NCI-H1048 (cell line): Measurements from ENCODE around the gene TUBGCP4.
"Not testable (repeated sequence)": the region's sequence is repeated elsewhere in the genome, so short reads cannot be mapped to it uniquely, and the experiment has no call there.

ENCODE experiments used
- DNase-seq: peaks from one replicate; lab custom pipeline; 2025; lab: John Stamatoyannopoulos, UW

Gene TUBGCP4, protein sequence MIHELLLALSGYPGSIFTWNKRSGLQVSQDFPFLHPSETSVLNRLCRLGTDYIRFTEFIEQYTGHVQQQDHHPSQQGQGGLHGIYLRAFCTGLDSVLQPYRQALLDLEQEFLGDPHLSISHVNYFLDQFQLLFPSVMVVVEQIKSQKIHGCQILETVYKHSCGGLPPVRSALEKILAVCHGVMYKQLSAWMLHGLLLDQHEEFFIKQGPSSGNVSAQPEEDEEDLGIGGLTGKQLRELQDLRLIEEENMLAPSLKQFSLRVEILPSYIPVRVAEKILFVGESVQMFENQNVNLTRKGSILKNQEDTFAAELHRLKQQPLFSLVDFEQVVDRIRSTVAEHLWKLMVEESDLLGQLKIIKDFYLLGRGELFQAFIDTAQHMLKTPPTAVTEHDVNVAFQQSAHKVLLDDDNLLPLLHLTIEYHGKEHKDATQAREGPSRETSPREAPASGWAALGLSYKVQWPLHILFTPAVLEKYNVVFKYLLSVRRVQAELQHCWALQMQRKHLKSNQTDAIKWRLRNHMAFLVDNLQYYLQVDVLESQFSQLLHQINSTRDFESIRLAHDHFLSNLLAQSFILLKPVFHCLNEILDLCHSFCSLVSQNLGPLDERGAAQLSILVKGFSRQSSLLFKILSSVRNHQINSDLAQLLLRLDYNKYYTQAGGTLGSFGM

DNA sequence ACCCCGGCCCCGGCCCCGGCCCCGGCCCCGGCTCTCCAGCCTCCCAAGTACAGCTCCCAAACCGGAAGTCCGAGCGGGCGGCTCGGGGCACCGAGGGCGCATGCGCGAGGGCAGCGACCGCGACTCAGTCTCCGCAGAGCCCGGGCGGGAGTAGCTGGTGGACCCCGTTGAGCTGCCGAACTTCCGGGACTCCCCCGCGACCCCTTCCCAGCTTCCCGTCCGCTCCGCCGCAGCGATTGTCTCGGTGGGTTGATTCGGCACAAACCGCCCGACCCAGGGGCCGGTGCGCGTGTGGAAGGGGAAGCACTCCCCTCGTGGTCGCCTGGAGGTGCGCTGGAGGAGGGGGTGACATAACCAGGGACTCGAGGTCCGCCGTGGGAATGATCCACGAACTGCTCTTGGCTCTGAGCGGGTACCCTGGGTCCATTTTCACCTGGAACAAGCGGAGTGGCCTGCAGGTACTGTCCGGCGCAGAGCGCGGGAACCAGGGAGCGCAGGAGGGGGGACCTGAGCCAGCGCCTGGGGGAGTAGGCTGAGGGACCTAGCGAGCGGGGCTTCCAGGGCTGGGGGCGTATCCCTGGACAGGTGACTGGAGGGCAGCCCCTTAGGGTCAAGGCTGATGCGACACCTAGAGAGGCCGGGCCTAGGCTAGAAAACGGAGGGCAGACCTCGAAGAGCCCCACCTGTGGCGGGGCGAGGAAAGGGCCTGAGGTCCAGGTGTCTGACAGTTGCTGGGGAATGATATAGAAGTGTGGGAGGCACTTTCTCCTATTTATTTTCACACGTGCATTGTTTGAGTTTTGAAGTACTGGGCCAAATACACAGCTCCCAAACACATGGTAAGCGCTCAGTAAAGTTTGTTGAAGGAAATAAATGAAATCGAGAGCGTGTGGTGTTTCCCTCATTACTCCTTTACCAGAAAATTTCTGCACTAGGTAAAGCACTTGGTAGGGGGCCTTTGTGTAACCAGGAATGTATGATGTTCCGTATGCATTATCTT is at the start of gene TUBGCP4, which contains the start of gene ZSCAN29:
Gene TUBGCP4, plus strand, starts transcription at position 127 of the 1,000 bp plus-strand sequence. Its CDS starts 254 bp downstream, at position 381.
Gene ZSCAN29, minus strand, starts transcription at position 69 of the 1,000 bp plus-strand sequence. CDS start 1,130 bp downstream, outside the sequence.
- DNase-seq = peak; percentile 71

DNA sequence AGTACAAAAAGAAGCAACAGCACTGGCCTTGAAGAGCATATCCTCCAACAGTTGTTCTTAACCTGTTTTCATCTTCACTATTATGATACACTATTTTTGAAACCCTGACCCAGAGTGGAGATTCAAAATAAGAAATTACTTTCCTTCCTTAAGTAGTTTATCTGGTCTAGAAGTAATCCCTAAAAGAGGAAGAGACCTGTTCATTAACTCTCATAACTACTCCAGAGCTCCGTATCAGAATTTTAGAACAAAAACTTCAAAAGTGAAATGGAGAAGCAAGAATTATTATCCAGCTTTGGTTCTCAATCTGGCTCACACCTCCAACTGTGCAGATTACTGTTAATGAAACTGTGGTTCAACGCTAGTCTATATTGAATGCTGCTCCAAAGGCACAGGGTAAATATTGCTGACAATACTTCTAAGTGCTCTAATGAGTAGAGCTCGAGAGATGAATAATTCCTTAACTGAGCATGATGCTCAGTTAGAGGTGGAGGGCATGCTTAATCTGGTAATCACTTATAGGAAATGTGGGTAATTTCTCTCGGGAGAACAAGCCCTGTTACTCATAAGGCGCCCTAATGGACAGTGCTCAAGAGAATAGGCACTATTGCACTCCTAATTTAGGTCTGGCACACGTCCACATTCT is 45.7 kb upstream of the TUBGCP4 start:
- no peak for DNase-seq

DNA sequence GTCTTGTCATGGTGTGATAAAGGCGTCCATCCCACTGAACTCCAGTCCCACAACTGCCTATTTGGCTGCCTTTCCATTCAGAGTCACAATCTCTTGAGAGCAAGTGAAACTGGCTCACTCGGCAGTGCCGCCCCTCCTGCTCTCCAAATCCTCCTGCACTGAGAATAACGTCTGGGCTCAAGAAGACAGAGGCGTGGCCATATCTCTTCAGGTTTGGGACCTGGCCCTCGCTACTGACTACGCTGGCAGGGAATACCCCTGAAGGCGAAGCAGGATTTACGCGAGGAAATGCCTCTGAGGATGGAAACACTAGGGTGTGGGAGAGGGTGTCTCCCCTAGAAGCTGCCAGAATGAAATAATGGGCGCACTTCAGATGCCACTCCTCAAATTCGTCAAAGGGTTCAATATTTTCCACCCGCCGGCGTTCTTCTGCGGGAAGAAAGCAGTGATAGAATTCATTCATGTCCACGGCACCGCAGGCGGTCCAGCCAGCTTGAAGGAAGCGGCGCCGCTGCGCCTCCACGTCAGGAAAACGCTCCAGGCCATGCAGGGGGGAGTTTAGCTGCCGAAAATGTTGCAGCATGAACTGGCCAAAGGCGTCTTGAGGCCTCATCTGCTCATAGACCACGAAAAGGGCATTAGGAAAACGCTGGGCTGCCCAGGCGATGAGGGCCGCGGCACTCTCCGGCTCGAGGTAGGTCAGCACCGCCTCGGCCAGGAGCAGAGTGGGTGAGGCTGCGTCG is 41.5 kb upstream of the TUBGCP4 start:
- no peak for DNase-seq

DNA sequence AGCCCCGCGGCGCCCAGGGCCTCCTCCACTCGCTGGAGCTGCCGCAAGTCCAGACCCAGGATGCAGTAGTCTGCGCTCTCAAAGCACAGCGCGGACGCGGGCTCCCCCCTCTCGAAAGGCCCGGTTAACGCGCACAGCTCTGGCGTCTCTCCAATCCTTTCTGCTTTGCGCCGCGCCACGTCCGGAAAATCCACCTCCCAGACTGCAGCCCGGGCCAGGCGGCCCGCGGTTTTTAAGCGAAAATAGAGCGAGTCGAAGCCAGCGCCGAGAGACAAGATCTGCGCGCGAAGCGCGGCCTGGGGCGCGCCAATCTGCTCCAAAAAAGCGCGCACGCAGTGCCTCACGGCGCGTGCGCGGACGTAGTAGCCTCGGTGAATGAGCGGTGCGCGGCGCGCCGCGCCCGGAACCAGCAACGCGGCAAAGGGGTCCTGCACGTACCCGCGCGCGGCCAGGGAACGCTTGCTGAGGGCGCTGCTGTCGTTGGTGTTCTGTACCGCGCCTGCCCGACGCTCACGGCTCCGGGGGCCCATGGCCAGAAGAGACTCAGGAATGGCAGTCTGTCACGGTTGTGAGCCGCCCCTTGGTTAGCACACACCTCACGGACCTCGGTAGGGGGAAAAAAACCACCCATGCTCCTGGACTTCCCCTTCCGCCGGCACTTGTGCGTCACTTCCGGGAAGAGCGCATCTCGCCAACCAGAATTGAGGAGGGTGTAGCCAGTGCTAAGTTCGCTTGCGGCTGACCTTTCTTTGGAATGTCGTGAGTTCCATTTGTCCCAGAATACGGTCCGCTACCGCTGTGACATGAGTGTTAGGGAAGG is 40.7 kb upstream of the TUBGCP4 start, which contains the start of gene LCMT2:
Gene LCMT2, minus strand, starts transcription at position 614 of the 820 bp plus-strand sequence. Its CDS starts 84 bp downstream, at position 530.
- DNase-seq = peak; percentile 62

DNA sequence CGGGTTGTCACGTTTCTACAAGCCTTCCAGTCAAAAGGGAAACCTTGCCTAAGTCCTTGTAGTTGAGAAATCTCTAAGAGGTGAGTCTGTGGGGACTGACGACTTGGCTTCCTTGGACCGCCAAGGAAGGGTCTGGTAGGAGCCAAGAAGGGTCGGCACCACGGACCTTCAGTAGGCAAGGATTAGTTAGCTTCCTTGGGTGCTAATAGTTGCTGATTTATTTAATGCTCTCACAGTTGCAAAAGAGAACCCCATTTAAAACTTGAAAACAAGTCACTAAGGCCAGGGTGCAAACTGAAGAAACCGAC is 40.2 kb upstream of the TUBGCP4 start:
- no peak for DNase-seq

DNA sequence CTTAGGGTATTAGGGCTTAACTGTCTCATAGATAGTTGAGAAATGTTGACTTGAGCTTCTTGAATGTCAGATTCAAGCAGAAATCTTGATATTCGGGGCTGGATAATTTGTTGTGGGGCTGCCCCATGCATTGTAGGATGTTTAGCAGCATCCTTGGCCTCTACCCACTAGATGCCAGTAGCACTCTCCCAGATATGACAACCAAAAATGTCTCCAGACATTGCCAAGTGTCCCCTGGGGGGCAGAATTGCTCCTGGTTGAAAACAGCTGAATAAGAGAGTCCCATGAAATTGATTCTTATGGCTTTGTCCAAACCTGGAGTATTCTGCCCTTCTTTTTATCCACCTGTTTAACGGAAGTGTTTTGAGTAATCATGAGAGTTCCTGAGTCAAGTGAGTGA is 24.6 kb upstream of the TUBGCP4 start:
- no peak for DNase-seq

DNA sequence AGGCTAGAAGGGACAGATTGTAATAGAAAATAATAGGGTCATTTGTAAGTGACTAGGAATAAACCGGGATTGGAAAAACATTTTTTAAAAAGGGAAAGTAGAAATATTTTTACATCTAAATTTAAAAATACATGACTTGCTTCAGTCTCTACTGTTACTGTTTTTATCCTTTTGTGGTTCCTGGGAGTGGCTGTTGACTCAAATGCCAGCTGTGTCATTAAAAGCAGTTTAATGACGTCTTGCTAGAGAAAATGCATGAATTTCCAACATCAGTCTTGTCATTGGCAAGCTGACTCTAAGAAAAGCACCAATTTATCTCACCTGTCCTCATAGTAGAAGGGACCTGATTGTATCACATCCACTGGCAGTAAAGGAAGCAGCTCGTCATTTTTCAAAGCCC is 23.8 kb upstream of the TUBGCP4 start:
- no peak for DNase-seq

DNA sequence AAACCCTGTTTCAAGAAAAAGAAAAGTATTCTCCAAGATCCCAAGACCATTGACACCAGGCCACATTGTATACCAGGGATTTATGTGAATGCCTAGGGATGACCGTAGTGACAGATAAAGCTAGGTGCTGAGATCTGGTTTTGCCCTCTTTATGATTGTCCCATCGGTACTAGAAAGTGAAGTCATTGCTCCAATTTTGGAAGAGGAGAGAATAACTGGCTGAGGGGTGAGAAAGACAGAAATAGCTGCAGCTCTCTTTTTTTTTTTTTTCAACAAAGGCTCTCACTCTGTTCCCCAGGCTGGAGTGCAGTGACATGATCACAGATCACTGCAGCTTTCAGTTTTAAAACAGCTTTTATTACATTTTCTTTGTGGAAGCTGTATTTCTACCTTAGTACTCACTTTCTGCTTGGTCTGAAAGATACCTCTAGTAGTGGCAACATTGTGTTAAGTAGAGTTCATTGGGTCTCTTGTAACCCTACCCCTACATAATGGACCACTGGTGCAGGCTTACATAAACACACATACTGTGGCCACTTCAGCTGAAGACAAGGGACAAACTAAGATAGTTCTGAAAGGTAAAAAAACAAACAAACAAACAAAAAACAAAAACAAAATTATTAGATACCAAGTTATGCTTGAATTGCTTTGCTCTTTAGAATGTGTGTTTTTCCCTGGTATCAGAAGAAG is 18.1 kb upstream of the TUBGCP4 start:
- DNase-seq = no peak

DNA sequence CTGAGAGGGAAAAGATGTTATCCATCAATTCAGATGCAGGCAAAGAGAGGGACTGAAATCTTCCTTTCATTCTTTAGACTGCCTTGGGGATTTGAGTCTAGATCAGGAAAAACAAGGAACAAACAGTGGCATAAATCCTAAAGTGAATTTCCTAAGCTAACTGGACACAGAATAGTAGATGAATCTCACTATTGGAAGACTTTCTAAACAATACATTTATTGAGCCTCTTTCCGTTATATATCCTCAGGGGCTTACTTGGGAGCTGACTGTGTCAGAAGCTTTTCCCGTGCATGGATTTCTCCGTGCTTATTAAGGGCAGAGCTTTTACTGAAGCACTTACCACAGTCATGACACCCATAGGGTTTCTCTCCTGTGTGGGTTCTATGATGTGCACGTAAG is 10.1 kb upstream of the TUBGCP4 start:
- no peak for DNase-seq

DNA sequence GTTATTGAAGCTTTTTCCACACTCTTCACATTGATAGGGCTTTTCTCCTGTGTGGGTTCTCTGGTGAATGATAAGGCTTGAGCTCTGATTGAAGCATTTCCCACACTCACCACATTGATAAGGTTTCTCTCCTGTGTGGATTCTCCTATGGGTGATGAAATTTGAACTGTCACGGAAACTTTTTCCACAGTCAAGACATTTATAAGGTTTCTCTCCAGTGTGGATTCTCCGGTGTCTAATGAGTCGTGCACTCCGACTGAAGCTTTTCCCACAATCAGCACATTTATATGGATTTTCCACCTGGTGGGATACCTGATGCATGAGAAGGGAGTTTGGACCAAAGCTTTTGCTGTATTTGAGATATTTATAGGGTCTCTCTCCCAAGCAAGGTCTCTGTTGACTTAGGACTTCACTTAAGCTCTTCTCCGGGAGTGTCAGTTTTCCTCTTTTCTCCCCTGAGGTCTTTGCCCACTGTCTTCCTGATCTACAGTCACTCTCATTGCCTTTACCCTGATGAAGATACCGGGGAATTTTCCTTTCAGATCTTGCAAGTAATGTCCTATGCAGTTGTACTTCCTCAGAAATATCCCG is 9.5 kb upstream of the TUBGCP4 start:
- DNase-seq = no peak

DNA sequence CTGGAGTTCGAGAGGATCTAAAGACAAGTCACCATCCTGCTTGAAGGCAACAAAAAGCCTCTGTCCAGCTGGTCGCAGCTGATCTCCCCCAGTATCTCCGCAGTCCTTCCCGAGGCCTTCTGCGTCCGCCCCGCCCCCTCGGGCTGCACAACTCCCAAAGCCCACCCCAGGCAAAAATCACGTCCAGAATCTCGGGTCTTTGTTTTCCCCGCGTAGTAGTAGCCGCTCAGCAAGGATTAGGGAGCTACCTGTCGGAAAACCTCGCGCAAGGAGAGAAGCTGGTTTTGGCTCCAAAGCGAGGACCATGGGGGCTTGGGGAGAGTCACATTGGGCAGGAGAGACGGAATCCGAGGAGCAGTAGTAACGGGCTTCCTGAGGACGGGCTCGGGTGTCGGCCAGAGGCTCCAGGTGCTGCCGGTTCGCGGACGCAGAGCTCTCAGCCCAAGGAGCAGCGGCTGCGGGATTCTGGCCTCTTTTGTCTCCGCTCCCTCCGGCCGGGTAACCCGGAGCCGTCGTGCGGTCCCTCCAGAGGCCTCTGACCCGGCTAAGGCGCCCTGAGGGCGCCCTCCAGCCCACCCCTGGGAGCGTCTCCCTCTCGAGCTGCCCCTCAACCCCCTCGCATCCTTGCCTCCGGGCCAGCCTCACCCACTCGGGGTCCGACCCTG is 459 bp upstream of the TUBGCP4 start:
- DNase-seq = no peak

DNA sequence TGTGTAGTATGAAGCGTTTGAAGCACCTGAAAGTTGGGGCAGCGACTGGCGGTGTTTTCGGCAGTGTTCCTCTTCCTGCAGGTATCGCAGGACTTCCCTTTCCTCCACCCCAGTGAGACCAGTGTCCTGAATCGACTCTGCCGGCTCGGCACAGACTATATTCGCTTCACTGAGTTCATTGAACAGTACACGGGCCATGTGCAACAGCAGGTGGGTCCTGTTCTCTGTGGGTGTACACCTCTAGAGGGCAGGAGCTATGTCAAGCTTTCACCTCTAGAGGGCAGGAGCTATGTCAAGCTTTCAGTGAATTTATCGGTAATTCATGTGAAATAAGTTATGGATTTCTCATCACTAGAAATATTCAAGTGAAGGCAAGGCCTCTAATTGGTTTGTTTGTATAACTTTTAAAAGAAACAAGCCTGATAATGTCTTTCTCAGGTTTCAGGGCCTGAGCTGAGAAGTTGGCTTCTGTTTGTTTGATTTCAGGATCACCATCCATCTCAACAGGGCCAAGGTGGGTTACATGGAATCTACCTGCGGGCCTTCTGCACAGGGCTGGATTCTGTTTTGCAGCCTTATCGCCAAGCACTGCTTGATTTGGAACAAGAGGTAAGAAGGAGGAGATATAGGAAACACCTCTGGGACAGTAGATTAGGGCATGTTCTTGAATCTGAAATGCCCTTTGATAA is 5.3 kb downstream of the TUBGCP4 start:
- DNase-seq = no peak

DNA sequence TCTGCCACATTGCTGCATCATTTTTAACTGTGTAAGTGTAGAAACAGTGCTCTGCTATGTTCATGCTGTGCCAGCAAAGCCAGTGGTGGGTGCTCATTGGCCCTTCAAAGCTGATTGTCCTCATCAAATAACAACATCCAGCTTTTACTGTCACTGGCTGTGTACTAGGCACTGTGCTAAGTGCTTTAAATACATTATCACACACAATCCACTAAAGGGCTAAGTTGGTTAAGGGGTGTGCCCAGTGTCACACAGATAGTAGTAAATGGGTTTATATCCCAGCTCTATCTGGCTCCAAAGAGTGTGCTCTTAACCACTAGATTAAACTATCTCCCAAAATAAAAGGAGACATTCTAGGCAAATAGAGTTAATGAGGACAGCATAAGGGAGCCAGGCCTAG is 7.7 kb downstream of the TUBGCP4 start:
- DNase-seq = no peak

DNA sequence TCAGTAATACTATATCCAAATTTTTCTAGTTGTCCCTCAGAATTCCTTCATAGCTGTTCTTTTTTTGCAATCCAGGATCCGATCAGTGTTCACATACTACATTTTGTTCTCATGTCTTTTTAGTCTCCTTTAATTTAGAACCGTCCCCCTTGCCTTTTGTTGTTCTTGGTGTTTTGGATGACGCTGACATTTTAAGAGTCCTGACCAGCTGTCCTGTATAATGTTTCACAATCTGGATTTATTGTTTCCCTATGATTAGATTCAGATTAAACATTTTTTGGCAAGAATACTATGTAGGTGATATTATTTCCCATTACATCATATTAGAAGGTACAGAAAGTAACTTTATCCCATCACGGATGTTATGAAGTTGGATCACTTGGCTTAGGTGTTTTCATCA is 11.4 kb downstream of the TUBGCP4 start:
- DNase-seq = no peak

DNA sequence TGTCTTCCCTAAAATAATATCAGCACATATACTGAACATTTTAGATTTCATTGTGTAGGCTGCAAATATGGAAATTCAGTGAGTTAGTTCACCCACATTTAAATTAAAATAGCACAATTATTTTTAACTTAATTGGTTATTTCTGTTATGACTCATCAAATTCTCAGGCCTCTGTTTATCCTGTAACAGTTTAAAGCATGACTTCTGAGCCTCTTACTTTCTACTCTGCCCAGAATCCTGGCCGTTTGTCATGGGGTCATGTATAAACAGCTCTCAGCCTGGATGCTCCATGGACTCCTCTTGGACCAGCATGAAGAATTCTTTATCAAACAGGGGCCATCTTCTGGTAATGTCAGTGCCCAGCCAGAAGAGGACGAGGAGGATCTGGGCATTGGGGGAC is 12.2 kb downstream of the TUBGCP4 start:
- DNase-seq = no peak

DNA sequence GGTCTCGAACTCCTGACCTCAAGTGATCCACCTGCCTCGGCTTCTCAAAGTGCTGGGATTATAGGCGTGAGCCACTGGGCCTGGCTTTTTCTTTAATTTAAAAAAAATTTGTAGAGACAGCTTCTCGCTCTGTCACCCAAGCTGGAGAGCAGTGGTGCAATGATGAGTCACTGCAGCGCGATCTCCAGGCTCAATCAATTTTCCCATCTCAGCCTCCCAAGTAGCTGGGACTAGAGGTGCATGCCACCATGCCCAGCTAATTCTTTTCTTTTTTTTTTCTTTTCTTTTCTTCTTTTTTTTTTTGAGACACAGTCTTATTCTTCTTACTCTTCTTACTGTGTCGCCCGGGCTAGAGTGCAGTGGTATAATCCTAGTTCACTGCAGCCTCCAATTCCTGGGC is 19.8 kb downstream of the TUBGCP4 start:
- no peak for DNase-seq

DNA sequence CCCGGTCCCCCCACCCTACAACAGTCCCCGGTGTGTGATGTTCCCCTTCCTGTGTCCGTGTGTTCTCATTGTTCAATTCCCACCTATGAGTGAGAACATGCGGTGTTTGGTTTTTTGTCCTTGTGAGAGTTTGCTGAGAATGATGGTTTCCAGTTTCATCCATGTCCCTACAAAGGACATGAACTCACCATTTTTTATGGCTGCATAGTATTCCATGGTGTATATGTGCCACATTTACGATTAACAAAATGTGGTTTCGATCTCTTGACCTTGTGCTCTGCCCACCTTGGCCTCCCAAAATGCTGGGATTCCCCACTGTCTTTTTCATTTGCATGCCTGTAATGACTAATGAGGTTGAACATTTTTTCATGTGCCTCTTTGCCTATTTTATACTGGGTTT is 22.7 kb downstream of the TUBGCP4 start:
- not testable (repeated sequence) for DNase-seq

DNA sequence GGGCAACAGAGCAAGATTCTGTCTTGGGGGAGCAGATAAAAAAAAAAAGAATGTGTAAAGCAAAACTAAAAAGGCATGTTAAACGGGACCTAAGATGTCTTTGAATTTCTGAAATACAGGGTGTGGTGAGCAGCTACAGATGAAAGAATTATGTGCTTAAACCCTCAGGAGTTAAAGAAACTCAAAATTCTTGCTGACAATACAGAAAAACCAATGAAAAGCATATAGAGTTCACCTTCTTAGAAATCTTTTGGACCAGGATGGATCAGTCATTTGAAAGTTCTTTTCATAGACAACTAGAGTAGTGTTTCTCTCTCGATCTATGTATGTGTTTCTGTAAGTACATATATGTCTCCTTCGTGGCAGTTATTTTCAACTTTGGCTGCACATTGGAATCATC is 31.4 kb downstream of the TUBGCP4 start:
- DNase-seq = no peak
